ENCODE measurements around the gene TMTC4. TPM values are rescaled to one million over a fixed set of nuclear protein-coding genes. Genes with fewer than 3 reads are reported as not detected.

Gene TMTC4
- total RNA-seq, 1 experiment from 2014 or later = 50.1 TPM

DNA sequence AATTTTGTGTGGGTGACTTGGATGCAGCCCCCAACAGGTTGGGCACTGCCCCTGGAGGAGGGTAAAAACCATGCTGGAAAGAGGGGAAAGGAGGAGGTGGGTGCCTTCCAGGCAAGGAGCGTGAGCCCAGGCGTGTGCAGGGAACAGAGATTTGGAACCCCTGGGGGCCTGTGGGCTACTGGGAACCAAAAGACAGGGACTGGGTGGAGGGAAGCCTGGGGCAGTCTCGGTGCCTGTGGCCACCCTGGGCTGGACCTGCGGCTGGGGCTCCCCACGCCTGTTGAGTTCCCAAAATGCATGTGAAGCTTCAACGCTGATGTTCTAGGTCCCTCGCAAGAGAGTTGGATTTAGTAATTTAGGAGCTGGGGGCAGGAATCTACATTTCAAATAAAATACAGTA lies 110.8 kb downstream of the TMTC4 start:
- Histone ChIP-seq H3K27me3 (ENCODE audit: control insufficient read depth, insufficient read depth, low read length) (no peaks in the 10 kb centered on the region), H3K36me3 (replicated peaks; ENCODE audit: control insufficient read depth, insufficient read depth, low read length) (no peaks in the 10 kb centered on the region), H3K4me3 (ENCODE audit: insufficient read depth, low read depth, low read length) (no peak overlapping the region)
- DNase-seq = peak; percentile 32

DNA sequence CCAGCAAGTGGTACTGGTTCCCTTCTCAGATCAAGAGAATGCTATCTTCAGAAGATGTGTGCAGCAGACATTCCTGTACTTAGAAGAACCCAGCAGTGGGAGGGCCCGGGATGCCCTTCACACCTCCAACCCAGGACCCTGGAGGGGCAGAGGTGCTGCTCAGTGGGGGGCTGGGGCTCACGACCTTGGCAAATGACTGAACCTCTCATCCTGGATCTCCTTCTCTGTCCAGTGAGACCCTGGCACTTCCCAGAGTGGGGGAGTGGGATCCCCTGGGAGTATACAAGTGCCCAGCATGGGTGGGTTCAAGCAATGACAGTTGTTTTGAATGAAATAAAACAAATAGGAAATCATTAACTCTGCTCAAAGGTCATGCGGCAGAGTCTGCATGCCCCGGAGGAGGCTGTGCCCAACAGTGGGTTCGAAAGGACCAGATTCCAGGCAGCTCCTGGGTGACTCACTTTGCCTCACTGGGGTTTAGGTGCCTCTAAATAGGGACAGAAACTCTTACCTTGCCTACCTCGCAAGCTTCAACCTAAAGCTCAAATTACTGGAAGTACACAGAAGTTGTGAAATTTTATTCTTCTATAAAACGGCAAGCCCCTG lies 112.9 kb downstream of the TMTC4 start:
- no peak for DNase-seq
- no peaks in the 10 kb centered on the region for H3K27me3 ChIP-seq (ENCODE audit: control insufficient read depth, insufficient read depth, low read length)
- no peak overlapping the region for H3K4me3 ChIP-seq (ENCODE audit: insufficient read depth, low read depth, low read length)
- no peaks in the 10 kb centered on the region for H3K36me3 ChIP-seq (replicated peaks; ENCODE audit: control insufficient read depth, insufficient read depth, low read length)

DNA sequence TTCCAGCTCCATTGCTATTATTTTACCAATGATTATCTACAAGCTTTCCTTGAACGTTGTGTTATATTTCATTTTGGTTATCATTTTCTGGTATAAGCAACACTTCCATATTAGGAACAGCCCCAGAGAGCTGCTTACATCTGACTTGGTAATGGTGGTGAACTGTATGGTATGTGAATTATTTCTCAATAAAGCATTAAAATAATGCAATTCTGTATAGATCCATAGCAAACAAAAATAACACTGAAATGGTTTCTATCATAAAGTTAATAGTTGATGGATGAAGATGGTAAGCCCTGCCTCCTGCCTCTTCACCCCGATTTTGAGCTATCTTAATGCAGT lies 113.5 kb downstream of the TMTC4 start:
- no peaks in the 10 kb centered on the region for H3K27me3 ChIP-seq (ENCODE audit: control insufficient read depth, insufficient read depth, low read length)

DNA sequence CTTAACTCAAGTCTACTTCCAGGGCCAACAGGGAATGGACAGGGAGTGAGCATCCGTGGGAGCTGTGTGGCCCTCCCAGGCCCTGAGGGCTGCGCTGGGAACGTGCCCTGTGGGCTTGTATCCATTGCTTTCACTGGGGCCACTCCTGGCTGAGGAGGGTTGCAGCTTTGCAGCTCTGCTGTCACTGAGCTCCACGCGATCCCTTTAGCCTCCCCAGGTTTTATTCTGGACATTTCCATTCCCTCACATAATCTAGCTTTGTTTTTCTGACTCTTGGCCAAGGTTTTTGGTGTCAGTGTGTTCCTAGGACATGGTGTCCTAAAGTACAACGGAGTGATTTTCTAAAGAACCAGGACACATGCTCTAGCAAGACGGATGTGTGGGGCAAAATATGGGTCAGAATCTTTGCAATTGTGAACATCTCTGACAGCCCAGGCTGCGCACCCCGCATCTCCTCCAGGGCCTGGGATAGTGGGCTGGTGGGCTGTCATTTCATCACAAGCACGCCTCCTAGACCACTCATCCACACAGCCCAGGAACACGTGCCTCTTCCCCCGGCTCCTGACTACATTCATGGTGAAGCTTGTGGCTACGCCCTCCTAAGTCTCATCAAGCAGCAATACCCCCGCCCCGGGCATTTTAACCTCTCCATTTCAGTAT lies 114.0 kb downstream of the TMTC4 start:
- Histone ChIP-seq H3K4me3 (ENCODE audit: insufficient read depth, low read depth, low read length) (no peak overlapping the region), H3K36me3 (replicated peaks; ENCODE audit: control insufficient read depth, insufficient read depth, low read length) (no peaks in the 10 kb centered on the region), H3K27me3 (ENCODE audit: control insufficient read depth, insufficient read depth, low read length) (no peaks in the 10 kb centered on the region)
- DNase-seq = peak; percentile 38

More for the DNA sequence above, 113.5 kb downstream of the TMTC4 start:
- no peak for DNase-seq
- no peaks in the 10 kb centered on the region for H3K36me3 ChIP-seq (replicated peaks; ENCODE audit: control insufficient read depth, insufficient read depth, low read length)
- H3K4me3 ChIP-seq (ENCODE audit: insufficient read depth, low read depth, low read length) = no peak overlapping the region

DNA sequence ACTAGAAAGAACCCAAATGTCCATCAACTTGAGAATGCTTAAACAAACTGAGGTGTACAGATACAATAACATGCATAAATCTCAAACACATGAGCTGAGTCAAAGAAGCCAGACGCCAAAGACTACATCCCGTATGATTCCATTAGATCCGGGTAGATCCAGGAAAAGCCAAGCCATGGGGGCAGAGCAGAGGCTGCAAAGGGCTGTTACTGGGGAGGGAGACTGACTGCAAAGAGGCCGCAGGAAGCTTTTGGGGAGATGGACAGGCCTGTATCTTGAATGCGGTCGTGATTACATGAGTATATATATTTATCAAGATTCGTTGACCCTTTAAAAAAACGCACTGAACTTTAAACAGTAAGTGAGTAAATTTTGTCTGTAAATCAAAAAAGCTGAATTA lies 114.7 kb downstream of the TMTC4 start:
- no peak for DNase-seq
- H3K4me3 ChIP-seq (ENCODE audit: insufficient read depth, low read depth, low read length) = no peak overlapping the region
- H3K27me3 ChIP-seq (ENCODE audit: control insufficient read depth, insufficient read depth, low read length) = no peaks in the 10 kb centered on the region
- H3K36me3 ChIP-seq (replicated peaks; ENCODE audit: control insufficient read depth, insufficient read depth, low read length) = no peaks in the 10 kb centered on the region

Other genes starting within 250 kb of the TMTC4 start
- 1.4 and 3.0 TPM in 2 replicates for gene GGACT, start 86.0 kb downstream of the TMTC4 start, total RNA-seq (2014; rRNA removed; shearing (Covaris generic))